ENCODE measurements around the gene LAMA5. TPM values are rescaled to one million over a fixed set of nuclear protein-coding genes. Genes with fewer than 3 reads are reported as not detected.

The LAMA5 gene
- total RNA-seq, 4 donors from 2014 or later, result 95.2 to 230 (median 139) TPM

DNA sequence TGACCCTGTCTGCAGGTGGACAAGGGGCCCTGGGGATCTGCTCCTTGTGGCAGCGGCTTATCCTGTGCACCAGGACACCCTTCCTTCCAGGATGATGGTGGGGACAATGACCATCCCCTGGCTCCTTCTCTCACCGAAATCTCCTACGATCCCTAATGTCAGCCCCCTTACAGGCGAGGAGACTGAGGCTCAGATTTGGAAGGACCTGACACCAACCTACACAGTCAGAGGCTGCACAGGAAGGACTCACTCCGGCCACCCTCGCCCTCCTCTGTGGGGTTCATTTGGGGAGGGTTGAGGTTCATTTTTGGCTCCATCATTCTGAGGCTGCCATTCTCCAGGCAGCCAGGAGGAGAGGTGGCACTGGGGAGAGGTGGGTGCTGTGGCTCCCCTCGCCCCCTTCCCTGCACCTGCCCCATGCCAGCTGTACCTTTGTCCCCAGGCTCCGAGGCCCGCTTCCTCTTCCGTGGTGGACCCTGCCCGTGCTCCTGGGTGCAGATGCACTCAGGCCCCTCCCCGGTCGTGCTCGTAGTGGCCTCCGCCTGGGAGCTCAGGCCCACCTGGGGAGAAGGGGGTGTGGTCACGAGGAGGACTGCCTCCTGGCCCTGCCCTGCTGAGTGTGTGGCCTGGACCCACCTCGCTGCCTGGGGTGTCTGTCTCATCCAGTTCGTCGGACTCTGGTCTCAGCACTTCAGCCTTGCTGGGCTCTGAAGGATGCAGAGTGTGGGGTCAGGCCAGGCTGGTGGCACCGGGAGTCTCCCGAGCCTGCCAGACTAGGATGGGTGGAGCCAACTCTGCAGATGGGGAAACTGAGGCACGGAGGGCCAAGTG is 45.3 kb upstream of the LAMA5 start:
- Histone ChIP-seq H3K36me3 (no peaks in the 10 kb centered on the region), H3K27ac (peak overlapping the region in 1 of 4 donors; percentile 66), H3K4me1 (peaks cover 0 to 16% (median 9%) of the 10 kb centered on the region in 4 donors), H3K9me3 (no peaks in the 10 kb centered on the region), H3K27me3 (peaks cover 0 to 17% of the 10 kb centered on the region in 2 donors), H3K4me3 (no peak overlapping the region)
- DNase-seq (ENCODE audit: low spot score in 2 of 2), result no peak
- TF ChIP-seq POLR2A (IDR thresholded peaks at IDR 0.05), result no peak
- TF ChIP-seq EP300 (IDR thresholded peaks at IDR 0.05), result no peak
- TF ChIP-seq CTCF (IDR thresholded peaks at IDR 0.05), result no peak
- WGBS, 2 donors, result 69 to 79% methylated on average over 20 to 22 of the region's 22 CpGs

GRCh38 chr20:62411479-62412193 is 44.5 kb upstream of the LAMA5 start:
- H3K9me3 ChIP-seq, result no peaks in the 10 kb centered on the region
- H3K27me3 ChIP-seq, result peaks cover 0 to 17% of the 10 kb centered on the region in 2 donors
- peaks cover 0 to 19% (median 11%) of the 10 kb centered on the region in 4 donors for H3K4me1 ChIP-seq
- 69 to 81% methylated on average over 12 to 24 of the region's 24 CpGs for WGBS, 2 donors
- no peak overlapping the region for H3K4me3 ChIP-seq
- TF ChIP-seq POLR2A (IDR thresholded peaks at IDR 0.05), result no peak
- TF ChIP-seq EP300 (IDR thresholded peaks at IDR 0.05), result no peak
- no peak for TF ChIP-seq CTCF (IDR thresholded peaks at IDR 0.05)
- no peaks in the 10 kb centered on the region for H3K36me3 ChIP-seq
- H3K27ac ChIP-seq, result peak overlapping the region in 1 of 4 donors; percentile 66
- no peak for DNase-seq (ENCODE audit: low spot score in 2 of 2)

- Histone ChIP-seq H3K27me3 (peaks cover 0 to 13% of the 10 kb centered on the region in 2 donors), H3K27ac (peak overlapping the region in 1 of 4 donors; percentile 66), H3K36me3 (no peaks in the 10 kb centered on the region), H3K9me3 (no peaks in the 10 kb centered on the region), H3K4me1 (peaks cover 0 to 27% (median 18%) of the 10 kb centered on the region in 4 donors), H3K4me3 (no peak overlapping the region)
- no peak for TF ChIP-seq EP300 (IDR thresholded peaks at IDR 0.05)
- no peak for TF ChIP-seq POLR2A (IDR thresholded peaks at IDR 0.05)
- no peak for TF ChIP-seq CTCF (IDR thresholded peaks at IDR 0.05)
- no peak for DNase-seq (ENCODE audit: low spot score in 2 of 2)
- WGBS, 2 donors, result 64 to 76% methylated on average over 6 to 13 of the region's 19 CpGs
Measured at GRCh38 chr20:62410746-62411478, 43.8 kb upstream of the LAMA5 start.

DNA sequence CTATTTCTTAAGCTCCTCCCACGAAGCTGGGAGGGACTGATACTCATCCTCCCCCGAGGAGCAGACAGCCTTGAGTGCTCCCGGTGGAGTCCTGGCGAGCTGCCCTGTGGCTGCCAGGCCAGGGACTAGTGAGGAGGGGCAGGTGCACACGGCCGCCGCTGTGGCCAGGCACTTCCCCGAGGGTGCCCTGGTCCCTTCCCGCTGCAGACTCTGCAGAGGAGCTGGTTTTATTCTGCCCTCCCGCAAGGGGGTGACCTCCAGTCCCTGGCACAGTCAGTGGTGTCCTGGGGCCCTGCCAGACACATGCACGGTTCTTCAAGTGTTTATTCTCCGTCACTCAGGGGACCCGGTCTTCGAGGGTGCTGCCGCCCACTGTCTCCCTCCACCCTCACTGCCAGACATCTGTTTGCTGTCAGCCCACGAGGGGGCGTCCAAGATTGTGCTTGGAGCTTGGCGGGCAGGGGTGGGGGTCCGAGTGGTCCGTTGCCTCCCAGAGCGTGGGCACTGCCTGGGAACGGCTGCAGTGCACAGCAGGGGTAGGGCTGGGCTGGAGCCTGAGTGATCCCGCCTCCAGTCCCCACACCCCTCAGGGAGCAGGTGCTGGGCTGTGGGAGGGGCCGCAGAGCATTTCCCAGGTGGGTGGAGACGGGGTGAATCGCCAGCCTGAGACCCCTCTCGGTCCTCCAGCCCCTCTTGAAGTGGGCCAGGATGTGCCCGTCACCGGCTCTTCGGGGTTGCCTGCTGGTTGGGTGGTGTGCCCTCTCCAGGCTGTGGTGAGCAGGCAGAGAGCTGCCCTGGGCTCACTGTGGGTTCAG is 43.0 kb upstream of the LAMA5 start:
- DNase-seq (ENCODE audit: low spot score in 2 of 2), result no peak
- 3 to 12% methylated on average over 19 to 27 of the region's 30 CpGs for WGBS, 2 donors
- peaks cover 0 to 34% (median 24%) of the 10 kb centered on the region in 4 donors for H3K4me1 ChIP-seq
- peaks cover 0 to 8% of the 10 kb centered on the region in 2 donors for H3K27me3 ChIP-seq
- peak overlapping the region in 1 of 4 donors; percentile 66 for H3K27ac ChIP-seq
- H3K4me3 ChIP-seq, result no peak overlapping the region
- TF ChIP-seq POLR2A (IDR thresholded peaks at IDR 0.05) (no peak), EP300 (IDR thresholded peaks at IDR 0.05) (no peak), CTCF (IDR thresholded peaks at IDR 0.05) (peak in 4 of 5 experiments; percentile 12 to 36 (median 20))
- H3K9me3 ChIP-seq, result no peaks in the 10 kb centered on the region
- no peaks in the 10 kb centered on the region for H3K36me3 ChIP-seq
